Left ventricle myocardium inferior (tissue), 1 donor: Measurements from ENCODE around the gene CCR6. TPM values are rescaled to one million over a fixed set of nuclear protein-coding genes. Genes with fewer than 3 reads are reported as not detected.

Source experiments
- DNase-seq: peaks from one replicate; pipeline ENCODE4 v3.0.0-alpha.2; 2020
- H3K27ac ChIP-seq: fragments of 200-600 bp; replicated peaks from 2 replicates; pipeline ENCODE4 v1.8.0; 2021
- H3K27me3 ChIP-seq: fragments of 200-600 bp; 2 replicates; pipeline ENCODE4 v1.8.0; 2021; ENCODE audit warnings: low read depth
- H3K36me3 ChIP-seq: fragments of 200-600 bp; 2 replicates; pipeline ENCODE4 v1.8.0; 2021
- H3K4me1 ChIP-seq: fragments of 200-600 bp; 2 replicates; pipeline ENCODE4 v1.8.0; 2021
- H3K4me3 ChIP-seq: fragments of 200-600 bp; 2 replicates; pipeline ENCODE4 v1.8.0; 2021; ENCODE audit warnings: mild to moderate bottlenecking, moderate library complexity
- H3K9me3 ChIP-seq: fragments of 200-600 bp; replicated peaks from 2 replicates; pipeline ENCODE4 v1.8.0; 2021
- CTCF ChIP-seq: fragments of 200-600 bp; IDR thresholded peaks from 2 replicates; pipeline ENCODE4 v1.8.0; 2021; ENCODE audit warnings: antibody characterized with exemption, mild to moderate bottlenecking, borderline replicate concordance
- intact Hi-C: fragments of 100-400 bp; cut with micrococcal nuclease; formaldehyde crosslinking; loops from one replicate; pipeline ENCODE4 v1.11.0; 2022
- total RNA-seq: library from RNA; stranded (reverse); fragmentation: NEBNext Ultra II Directional; extraction: Animal tissue kit (Norgen Biotek cat#: 25700); gene quantifications from one replicate; pipeline ENCODE4 v1.2.1, GENCODE V29; 2021
- donor health status: DM: no; HTN: yes; CAD: no; lungs with severe emphysema.

Gene CCR6
- total RNA-seq, 1 donor from 2014 or later: not detected

GRCh38 chr6:167105060-167105459 is 17.8 kb upstream of the CCR6 start:
- no peak for DNase-seq
- intact Hi-C loops: no loop called here
- TF ChIP-seq CTCF: no peak

GRCh38 chr6:167106406-167106805 is 16.5 kb upstream of the CCR6 start:
- intact Hi-C loops: no loop called here

More at GRCh38 chr6:167105060-167105459, 17.8 kb upstream of the CCR6 start:
- no peaks in the 10 kb centered on the region for H3K4me1 ChIP-seq
- no peak overlapping the region for H3K27ac ChIP-seq
- H3K4me3 ChIP-seq: no peak overlapping the region
- peaks cover 20% of the 10 kb centered on the region for H3K27me3 ChIP-seq
- H3K36me3 ChIP-seq: no peaks in the 10 kb centered on the region
- H3K9me3 ChIP-seq: no peaks in the 10 kb centered on the region

GRCh38 chr6:167107787-167108186 is 15.1 kb upstream of the CCR6 start:
- intact Hi-C loops: no loop called here
- Histone ChIP-seq H3K27ac (no peak overlapping the region), H3K9me3 (no peaks in the 10 kb centered on the region), H3K36me3 (no peaks in the 10 kb centered on the region), H3K27me3 (peaks cover 48% of the 10 kb centered on the region), H3K4me1 (no peaks in the 10 kb centered on the region), H3K4me3 (no peak overlapping the region)
- no peak for DNase-seq
- TF ChIP-seq CTCF: no peak

More at GRCh38 chr6:167106406-167106805, 16.5 kb upstream of the CCR6 start:
- no peak for DNase-seq
- TF ChIP-seq CTCF: no peak
- Histone ChIP-seq H3K27ac (no peak overlapping the region), H3K36me3 (no peaks in the 10 kb centered on the region), H3K4me3 (no peak overlapping the region), H3K9me3 (no peaks in the 10 kb centered on the region), H3K4me1 (no peaks in the 10 kb centered on the region), H3K27me3 (peaks cover 34% of the 10 kb centered on the region)

GRCh38 chr6:167108278-167108677 is 14.6 kb upstream of the CCR6 start:
- no peak for TF ChIP-seq CTCF
- Histone ChIP-seq H3K36me3 (no peaks in the 10 kb centered on the region), H3K27ac (no peak overlapping the region), H3K9me3 (no peaks in the 10 kb centered on the region), H3K4me1 (no peaks in the 10 kb centered on the region), H3K27me3 (peaks cover 53% of the 10 kb centered on the region), H3K4me3 (no peak overlapping the region)
- DNase-seq: no peak
- intact Hi-C loops: no loop called here

- Histone ChIP-seq H3K27ac (no peak overlapping the region), H3K27me3 (peaks cover 66% of the 10 kb centered on the region), H3K4me3 (no peak overlapping the region), H3K4me1 (no peaks in the 10 kb centered on the region), H3K9me3 (no peaks in the 10 kb centered on the region), H3K36me3 (no peaks in the 10 kb centered on the region)
- no peak for DNase-seq
- no peak for TF ChIP-seq CTCF
- intact Hi-C loops: no loop called here
These were observed 13.2 kb upstream of the CCR6 start for GRCh38 chr6:167109651-167110050.

GRCh38 chr6:167111597-167111996 is 11.3 kb upstream of the CCR6 start:
- no peak for TF ChIP-seq CTCF
- Histone ChIP-seq H3K27ac (no peak overlapping the region), H3K9me3 (no peaks in the 10 kb centered on the region), H3K4me3 (no peak overlapping the region), H3K27me3 (peaks cover 83% of the 10 kb centered on the region), H3K4me1 (peaks cover 3% of the 10 kb centered on the region), H3K36me3 (no peaks in the 10 kb centered on the region)
- intact Hi-C loops: no loop called here
- DNase-seq: no peak
